Fibroblast of villous mesenchyme (primary cell): Measurements from ENCODE around the gene MOCS2. TPM values are rescaled to one million over a fixed set of nuclear protein-coding genes. Genes with fewer than 3 reads are reported as not detected.

Experiments used
- DNase-seq: peaks from one replicate; pipeline ENCODE4 v3.0.0-alpha.2; 2010; ENCODE audit warnings: low read depth
- H3K4me3 ChIP-seq: 2 replicates; pipeline ENCODE4 v1.5.1; 2011; ENCODE audit warnings: low read depth, mild to moderate bottlenecking, low read length
- CTCF ChIP-seq: IDR thresholded peaks from 2 replicates; pipeline ENCODE4 v1.5.1; 2012; ENCODE audit warnings: low read depth, mild to moderate bottlenecking, low read length; ENCODE audit not compliant: insufficient read depth
- total RNA-seq: library from RNA; depleted of rRNA; stranded (reverse); fragments of >200 nt; gene quantifications from 2 replicates; pipeline ENCODE4 v1.2.3, GENCODE V29; 2012

Gene MOCS2
- total RNA-seq, 1 donor, result 60.9 TPM

- TF ChIP-seq CTCF, result no peak
- no peak for DNase-seq
- H3K4me3 ChIP-seq, result no peak overlapping the region
These were observed 10.0 kb downstream of the MOCS2 start for GRCh38 chr5:53099546-53099945.

- TF ChIP-seq CTCF, result peak; percentile 80
- peak; percentile 77 for DNase-seq
- H3K4me3 ChIP-seq, result no peak overlapping the region
These were observed 13.5 kb downstream of the MOCS2 start for GRCh38 chr5:53095931-53096525.

- DNase-seq, result no peak
These were observed 14.3 kb downstream of the MOCS2 start for GRCh38 chr5:53095217-53095616.

GRCh38 chr5:53092242-53092641 is 17.3 kb downstream of the MOCS2 start:
- H3K4me3 ChIP-seq, result no peak overlapping the region
- no peak for TF ChIP-seq CTCF
- no peak for DNase-seq

More at GRCh38 chr5:53095217-53095616, 14.3 kb downstream of the MOCS2 start:
- TF ChIP-seq CTCF, result no peak
- no peak overlapping the region for H3K4me3 ChIP-seq

- no peak overlapping the region for H3K4me3 ChIP-seq
- DNase-seq, result peak; percentile 53
- TF ChIP-seq CTCF, result no peak
These were observed 18.3 kb downstream of the MOCS2 start for GRCh38 chr5:53091289-53091688.

GRCh38 chr5:53090229-53090628 is 19.3 kb downstream of the MOCS2 start:
- no peak for DNase-seq
- H3K4me3 ChIP-seq, result no peak overlapping the region
- no peak for TF ChIP-seq CTCF

- peak; percentile 66 for DNase-seq
- no peak overlapping the region for H3K4me3 ChIP-seq
- no peak for TF ChIP-seq CTCF
These were observed 20.0 kb downstream of the MOCS2 start for GRCh38 chr5:53089481-53089991.
